ENCODE measurements around the gene ETV3. TPM values are rescaled to one million over a fixed set of nuclear protein-coding genes. Genes with fewer than 3 reads are reported as not detected.

ETV3 gene
- total and polyA plus RNA-seq, 2 of the 8 experiments (the other 6 are each of a cell fraction or from before 2014, with no cell fraction given): 6.0 to 23.8 TPM

GRCh38 chr1:157095551-157095950 lies 42.6 kb downstream of the ETV3 start (continued):
- TF ChIP-seq CHD7 (IDR thresholded peaks at IDR 0.05; ENCODE audit: insufficient replicate concordance, low read length): no peak
- no peak for TF ChIP-seq EGR1 (IDR thresholded peaks at IDR 0.05; ENCODE audit: borderline replicate concordance, low read depth, low read length)
- no peak for TF ChIP-seq POU5F1 (IDR thresholded peaks at IDR 0.05; ENCODE audit: low read depth, low read length)
- TF ChIP-seq CHD2 (IDR thresholded peaks at IDR 0.05; ENCODE audit: low read length): no peak
- TF ChIP-seq SIX5 (IDR thresholded peaks at IDR 0.05; ENCODE audit: low read depth, low read length): no peak

All from H1 (cell line).